ENCODE measurements around the gene VWF.

The VWF gene

DNA sequence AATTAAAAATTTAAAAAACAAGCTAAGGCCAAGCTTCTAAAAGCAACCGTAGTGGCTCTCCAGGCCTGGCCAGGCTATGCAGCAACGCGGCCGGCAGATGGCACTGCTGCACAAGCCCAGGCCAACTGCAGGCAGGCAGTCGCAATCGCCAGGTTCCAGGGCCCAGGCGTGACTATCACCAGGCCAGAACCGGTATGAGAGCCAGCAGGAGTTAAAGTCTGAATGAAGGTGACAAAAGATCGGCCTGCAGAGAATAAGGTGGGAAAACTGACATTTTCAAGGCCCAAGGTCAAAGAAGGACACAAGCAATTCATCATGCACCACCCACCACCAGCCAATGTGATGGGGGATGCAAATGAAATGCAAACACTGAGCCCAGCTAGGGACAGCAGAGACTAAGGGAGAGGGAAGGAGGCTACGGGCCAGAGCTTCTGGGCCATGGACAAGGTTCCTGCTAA lies 135.8 kb downstream of the VWF start:
- DNase-seq: peak; percentile 72
- H4K8ac ChIP-seq (ENCODE audit: low read length): no peak overlapping the region
- no peak overlapping the region for H2AK5ac ChIP-seq (ENCODE audit: low read length, severe bottlenecking)
- no peak overlapping the region for H3K23ac ChIP-seq (ENCODE audit: low read length in 2 of 2)
- H3K79me1 ChIP-seq (replicated peaks; ENCODE audit: low read length, poor library complexity, severe bottlenecking): no peaks in the 10 kb centered on the region
- H3K9me3 ChIP-seq (ENCODE audit: control insufficient read depth, low read length): no peaks in the 10 kb centered on the region
- no peak overlapping the region for H2BK15ac ChIP-seq (ENCODE audit: low read depth, poor library complexity, severe bottlenecking)
- no peaks in the 10 kb centered on the region for H3K36me3 ChIP-seq (ENCODE audit: control insufficient read depth in 1 of 2, insufficient read depth in 2 of 2, low read depth in 1 of 2, low read length in 2 of 2)
- H3K4me2 ChIP-seq (ENCODE audit: low read length, poor library complexity, severe bottlenecking): no peak overlapping the region
- no peak overlapping the region for H3K14ac ChIP-seq (ENCODE audit: low read length in 2 of 2)
- H3K27me3 ChIP-seq (ENCODE audit: control insufficient read depth in 1 of 2, insufficient read depth in 1 of 2, low read length in 2 of 2): peaks cover 3 to 5% of the 10 kb centered on the region in 2 experiments
- H2BK120ac ChIP-seq (ENCODE audit: low read depth, low read length): no peak overlapping the region
- no peak overlapping the region for H2AFZ ChIP-seq (ENCODE audit: low read depth, low read length)
- no peak overlapping the region for H3K18ac ChIP-seq (ENCODE audit: low read depth in 1 of 2, low read length in 2 of 2)
- H3K27ac ChIP-seq (ENCODE audit: low read length, poor library complexity, severe bottlenecking): no peak overlapping the region
- under 1% methylated on average over 8 of the region's 10 CpGs for WGBS
- H2BK5ac ChIP-seq (ENCODE audit: low read depth, low read length, poor library complexity, severe bottlenecking): no peak overlapping the region
- no peak overlapping the region for H4K91ac ChIP-seq (ENCODE audit: low read length)
- H3K4me3 ChIP-seq (ENCODE audit: insufficient read depth in 1 of 2, low read depth in 1 of 2, low read length in 2 of 2): no peak overlapping the region
- peak overlapping the region; percentile 51 for H3K9ac ChIP-seq (ENCODE audit: low read length)
- H2BK12ac ChIP-seq (ENCODE audit: low read length in 2 of 2): no peak overlapping the region
- H3K4me1 ChIP-seq (ENCODE audit: control insufficient read depth, insufficient read depth, low read depth, low read length): peaks cover 6% of the 10 kb centered on the region
- no peak overlapping the region for H3K4ac ChIP-seq (ENCODE audit: low read depth in 1 of 2, low read length in 2 of 2)

DNA sequence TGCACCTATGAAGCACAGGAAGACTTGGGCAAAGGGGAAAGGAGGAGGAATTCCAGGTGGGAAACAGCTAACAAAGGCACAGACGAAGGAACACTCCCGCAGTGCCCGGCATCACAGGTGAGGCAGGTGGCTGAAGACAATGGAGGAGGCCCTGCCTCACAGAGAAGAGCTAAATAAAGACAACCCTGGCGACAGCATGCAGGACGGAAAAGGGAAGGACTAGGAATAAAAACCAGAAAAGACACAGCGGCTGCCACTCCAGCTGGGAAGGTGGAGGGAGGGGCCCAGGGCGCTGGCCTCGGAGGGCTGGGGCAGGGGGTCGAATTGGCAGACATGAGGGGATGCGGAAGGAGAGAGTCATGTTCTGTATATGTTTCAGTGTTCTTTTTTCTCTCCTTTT lies 136.4 kb downstream of the VWF start:
- no peak overlapping the region for H2BK15ac ChIP-seq (ENCODE audit: low read depth, poor library complexity, severe bottlenecking)
- no peak overlapping the region for H2BK12ac ChIP-seq (ENCODE audit: low read length in 2 of 2)
- H3K27ac ChIP-seq (ENCODE audit: low read length, poor library complexity, severe bottlenecking): no peak overlapping the region
- no peak overlapping the region for H4K8ac ChIP-seq (ENCODE audit: low read length)
- no peak overlapping the region for H3K4ac ChIP-seq (ENCODE audit: low read depth in 1 of 2, low read length in 2 of 2)
- H3K9me3 ChIP-seq (ENCODE audit: control insufficient read depth, low read length): no peaks in the 10 kb centered on the region
- H3K4me3 ChIP-seq (ENCODE audit: insufficient read depth in 1 of 2, low read depth in 1 of 2, low read length in 2 of 2): no peak overlapping the region
- H3K4me2 ChIP-seq (ENCODE audit: low read length, poor library complexity, severe bottlenecking): no peak overlapping the region
- H2AFZ ChIP-seq (ENCODE audit: low read depth, low read length): no peak overlapping the region
- H2AK5ac ChIP-seq (ENCODE audit: low read length, severe bottlenecking): no peak overlapping the region
- H3K27me3 ChIP-seq (ENCODE audit: control insufficient read depth in 1 of 2, insufficient read depth in 1 of 2, low read length in 2 of 2): peaks cover 3 to 7% of the 10 kb centered on the region in 2 experiments
- no peaks in the 10 kb centered on the region for H3K79me1 ChIP-seq (replicated peaks; ENCODE audit: low read length, poor library complexity, severe bottlenecking)
- H2BK120ac ChIP-seq (ENCODE audit: low read depth, low read length): no peak overlapping the region
- H3K36me3 ChIP-seq (ENCODE audit: control insufficient read depth in 1 of 2, insufficient read depth in 2 of 2, low read depth in 1 of 2, low read length in 2 of 2): no peaks in the 10 kb centered on the region
- no peak overlapping the region for H3K14ac ChIP-seq (ENCODE audit: low read length in 2 of 2)
- DNase-seq: no peak
- H3K18ac ChIP-seq (ENCODE audit: low read depth in 1 of 2, low read length in 2 of 2): no peak overlapping the region
- peaks cover 6% of the 10 kb centered on the region for H3K4me1 ChIP-seq (ENCODE audit: control insufficient read depth, insufficient read depth, low read depth, low read length)
- no peak overlapping the region for H4K91ac ChIP-seq (ENCODE audit: low read length)
- no peak overlapping the region for H3K23ac ChIP-seq (ENCODE audit: low read length in 2 of 2)
- peak overlapping the region; percentile 51 for H3K9ac ChIP-seq (ENCODE audit: low read length)
- 64% methylated on average over 8 of the region's 10 CpGs for WGBS
- H2BK5ac ChIP-seq (ENCODE audit: low read depth, low read length, poor library complexity, severe bottlenecking): no peak overlapping the region

DNA sequence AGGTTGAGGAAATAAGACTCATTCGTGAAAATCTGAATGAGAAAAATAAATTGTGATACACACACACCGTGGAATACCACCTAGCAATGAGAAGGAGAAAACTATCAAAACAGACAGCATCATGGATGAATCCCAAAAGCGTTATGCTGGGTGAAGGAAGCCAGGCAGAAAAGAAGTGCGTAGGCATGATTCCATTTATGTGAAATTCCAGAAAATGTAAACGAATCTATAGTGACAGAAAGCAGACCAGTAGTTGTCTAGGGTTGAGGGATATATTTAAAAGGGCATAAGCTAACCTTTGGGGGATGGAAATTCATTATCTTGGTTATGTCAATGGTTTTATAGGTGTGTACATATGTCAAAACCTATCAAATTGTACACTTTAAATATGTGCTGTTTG lies 136.9 kb downstream of the VWF start:
- no peak for DNase-seq
- Histone ChIP-seq H2BK120ac (ENCODE audit: low read depth, low read length) (no peak overlapping the region), H3K4me1 (ENCODE audit: control insufficient read depth, insufficient read depth, low read depth, low read length) (peaks cover 6% of the 10 kb centered on the region), H3K18ac (ENCODE audit: low read depth in 1 of 2, low read length in 2 of 2) (no peak overlapping the region), H3K79me1 (replicated peaks; ENCODE audit: low read length, poor library complexity, severe bottlenecking) (no peaks in the 10 kb centered on the region), H4K8ac (ENCODE audit: low read length) (no peak overlapping the region), H3K4me3 (ENCODE audit: insufficient read depth in 1 of 2, low read depth in 1 of 2, low read length in 2 of 2) (no peak overlapping the region), H3K23ac (ENCODE audit: low read length in 2 of 2) (no peak overlapping the region), H2AFZ (ENCODE audit: low read depth, low read length) (no peak overlapping the region), H3K9me3 (ENCODE audit: control insufficient read depth, low read length) (no peaks in the 10 kb centered on the region), H2BK5ac (ENCODE audit: low read depth, low read length, poor library complexity, severe bottlenecking) (no peak overlapping the region), H3K14ac (ENCODE audit: low read length in 2 of 2) (no peak overlapping the region), H3K36me3 (ENCODE audit: control insufficient read depth in 1 of 2, insufficient read depth in 2 of 2, low read depth in 1 of 2, low read length in 2 of 2) (no peaks in the 10 kb centered on the region), H2BK12ac (ENCODE audit: low read length in 2 of 2) (no peak overlapping the region), H3K27me3 (ENCODE audit: control insufficient read depth in 1 of 2, insufficient read depth in 1 of 2, low read length in 2 of 2) (peaks cover 3 to 11% of the 10 kb centered on the region in 2 experiments), H3K4ac (ENCODE audit: low read depth in 1 of 2, low read length in 2 of 2) (no peak overlapping the region), H3K9ac (ENCODE audit: low read length) (no peak overlapping the region), H3K27ac (ENCODE audit: low read length, poor library complexity, severe bottlenecking) (no peak overlapping the region), H2BK15ac (ENCODE audit: low read depth, poor library complexity, severe bottlenecking) (no peak overlapping the region), H2AK5ac (ENCODE audit: low read length, severe bottlenecking) (no peak overlapping the region), H3K4me2 (ENCODE audit: low read length, poor library complexity, severe bottlenecking) (no peak overlapping the region), H4K91ac (ENCODE audit: low read length) (no peak overlapping the region)
- WGBS: 50% methylated on average over 4 of the region's 5 CpGs

DNA sequence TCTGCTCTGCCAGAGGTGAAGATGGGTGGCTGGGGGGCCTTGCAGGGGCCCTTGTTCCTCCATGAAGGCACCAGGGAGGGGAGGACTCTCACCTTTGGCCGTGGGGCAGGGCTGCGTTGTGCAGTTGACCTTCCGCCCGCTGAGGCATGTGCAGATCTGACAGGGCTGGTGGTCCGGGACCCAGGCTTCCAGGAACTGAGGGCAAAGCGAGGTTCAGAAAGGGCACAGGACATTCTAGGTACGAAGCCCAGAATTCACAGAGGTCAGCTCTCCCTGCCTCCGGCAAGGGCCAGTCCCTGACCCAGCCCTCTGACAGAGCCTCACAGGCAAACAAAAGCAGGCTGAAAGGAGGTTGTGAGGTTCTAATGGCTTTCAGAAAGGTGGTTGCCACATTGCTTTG lies 139.0 kb downstream of the VWF start:
- Histone ChIP-seq H3K18ac (ENCODE audit: low read depth in 1 of 2, low read length in 2 of 2) (no peak overlapping the region), H4K91ac (ENCODE audit: low read length) (no peak overlapping the region), H3K79me1 (replicated peaks; ENCODE audit: low read length, poor library complexity, severe bottlenecking) (no peaks in the 10 kb centered on the region), H3K9me3 (ENCODE audit: control insufficient read depth, low read length) (no peaks in the 10 kb centered on the region), H3K4me2 (ENCODE audit: low read length, poor library complexity, severe bottlenecking) (no peak overlapping the region), H2AK5ac (ENCODE audit: low read length, severe bottlenecking) (no peak overlapping the region), H3K9ac (ENCODE audit: low read length) (no peak overlapping the region), H3K27me3 (ENCODE audit: control insufficient read depth in 1 of 2, insufficient read depth in 1 of 2, low read length in 2 of 2) (peaks cover 3 to 16% of the 10 kb centered on the region in 2 experiments), H3K36me3 (ENCODE audit: control insufficient read depth in 1 of 2, insufficient read depth in 2 of 2, low read depth in 1 of 2, low read length in 2 of 2) (no peaks in the 10 kb centered on the region), H3K27ac (ENCODE audit: low read length, poor library complexity, severe bottlenecking) (no peak overlapping the region), H4K8ac (ENCODE audit: low read length) (no peak overlapping the region), H2BK120ac (ENCODE audit: low read depth, low read length) (no peak overlapping the region), H2BK12ac (ENCODE audit: low read length in 2 of 2) (no peak overlapping the region), H3K23ac (ENCODE audit: low read length in 2 of 2) (no peak overlapping the region), H2AFZ (ENCODE audit: low read depth, low read length) (no peak overlapping the region), H3K14ac (ENCODE audit: low read length in 2 of 2) (peak overlapping the region in 1 of 2 experiments; percentile 19), H3K4me3 (ENCODE audit: insufficient read depth in 1 of 2, low read depth in 1 of 2, low read length in 2 of 2) (no peak overlapping the region), H2BK15ac (ENCODE audit: low read depth, poor library complexity, severe bottlenecking) (no peak overlapping the region), H2BK5ac (ENCODE audit: low read depth, low read length, poor library complexity, severe bottlenecking) (no peak overlapping the region), H3K4ac (ENCODE audit: low read depth in 1 of 2, low read length in 2 of 2) (no peak overlapping the region), H3K4me1 (ENCODE audit: control insufficient read depth, insufficient read depth, low read depth, low read length) (peaks cover 4% of the 10 kb centered on the region)
- DNase-seq: no peak
- WGBS: 83% methylated on average over 8 of the region's 8 CpGs

All from mesenchymal stem cell (in vitro differentiated cells and primary cell).